ENCODE data around the gene ACACB.

GRCh38 chr12:109244073-109244472 is 127.7 kb downstream of the ACACB start:
- TF ChIP-seq, protein P1, sequence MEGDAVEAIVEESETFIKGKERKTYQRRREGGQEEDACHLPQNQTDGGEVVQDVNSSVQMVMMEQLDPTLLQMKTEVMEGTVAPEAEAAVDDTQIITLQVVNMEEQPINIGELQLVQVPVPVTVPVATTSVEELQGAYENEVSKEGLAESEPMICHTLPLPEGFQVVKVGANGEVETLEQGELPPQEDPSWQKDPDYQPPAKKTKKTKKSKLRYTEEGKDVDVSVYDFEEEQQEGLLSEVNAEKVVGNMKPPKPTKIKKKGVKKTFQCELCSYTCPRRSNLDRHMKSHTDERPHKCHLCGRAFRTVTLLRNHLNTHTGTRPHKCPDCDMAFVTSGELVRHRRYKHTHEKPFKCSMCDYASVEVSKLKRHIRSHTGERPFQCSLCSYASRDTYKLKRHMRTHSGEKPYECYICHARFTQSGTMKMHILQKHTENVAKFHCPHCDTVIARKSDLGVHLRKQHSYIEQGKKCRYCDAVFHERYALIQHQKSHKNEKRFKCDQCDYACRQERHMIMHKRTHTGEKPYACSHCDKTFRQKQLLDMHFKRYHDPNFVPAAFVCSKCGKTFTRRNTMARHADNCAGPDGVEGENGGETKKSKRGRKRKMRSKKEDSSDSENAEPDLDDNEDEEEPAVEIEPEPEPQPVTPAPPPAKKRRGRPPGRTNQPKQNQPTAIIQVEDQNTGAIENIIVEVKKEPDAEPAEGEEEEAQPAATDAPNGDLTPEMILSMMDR (IDR thresholded peaks at IDR 0.05): no peak
- TF ChIP-seq POLR2AphosphoS5 (IDR thresholded peaks at IDR 0.05; ENCODE audit: insufficient read depth in 1 of 2, low read depth in 1 of 2): no peak

All from vagina (tissue), 2 donors.